Endothelial cell (in vitro differentiated cells): ENCODE results near the gene RPL13A. TPM values are rescaled to one million over a fixed set of nuclear protein-coding genes. Genes with fewer than 3 reads are reported as not detected.
A peak's percentile ranks its signal among the peaks of the same experiment; 100 is the strongest.
"Not testable (repeated sequence)": the region's sequence is repeated elsewhere in the genome, so short reads cannot be mapped to it uniquely, and the experiment has no call there.

Experiments
- DNase-seq: peaks from one replicate; pipeline ENCODE4 v3.0.0; 2021; ENCODE audit warnings: low spot score
- H3K27ac Mint-ChIP-seq: one replicate; pipeline ENCODE4 v1.8.0; 2021; ENCODE audit warnings: mixed read lengths, inconsistent platforms; ENCODE audit not compliant: unreplicated experiment
- H3K27me3 Mint-ChIP-seq: one replicate; pipeline ENCODE4 v1.8.0; 2021; ENCODE audit warnings: mild to moderate bottlenecking, moderate library complexity, mixed read lengths, inconsistent platforms; ENCODE audit not compliant: unreplicated experiment
- H3K36me3 Mint-ChIP-seq: one replicate; pipeline ENCODE4 v1.8.0; 2021; ENCODE audit warnings: mild to moderate bottlenecking, low read depth, mixed read lengths, inconsistent platforms; ENCODE audit not compliant: unreplicated experiment
- H3K4me1 Mint-ChIP-seq: one replicate; pipeline ENCODE4 v1.8.0; 2021; ENCODE audit warnings: mild to moderate bottlenecking, mixed read lengths, inconsistent platforms; ENCODE audit not compliant: unreplicated experiment
- H3K4me3 Mint-ChIP-seq: one replicate; pipeline ENCODE4 v1.8.0; 2021; ENCODE audit warnings: mild to moderate bottlenecking, mixed read lengths, inconsistent platforms; ENCODE audit not compliant: unreplicated experiment
- H3K9me3 Mint-ChIP-seq: one replicate; pipeline ENCODE4 v1.8.0; 2021; ENCODE audit warnings: mixed read lengths, inconsistent platforms; ENCODE audit not compliant: unreplicated experiment
- CTCF ChIP-seq: fragments of 200-600 bp; sonication (generic); IDR thresholded peaks from one replicate; pipeline ENCODE4 v1.5.0; 2021; ENCODE audit warnings: antibody characterized with exemption; ENCODE audit not compliant: unreplicated experiment
- total RNA-seq: library from RNA; stranded (reverse); fragmentation: NEBNext Ultra II Directional; extraction: Animal tissue kit (Norgen Biotek cat#: 25700); gene quantifications from one replicate; pipeline ENCODE4 v1.2.1, GENCODE V29; 2021; ENCODE audit not compliant: unreplicated experiment

The RPL13A gene
- total RNA-seq, 1 donor from 2014 or later = 2,762 TPM

GRCh38 chr19:49455773-49456172 is 31.6 kb upstream of the RPL13A start:
- no peak for DNase-seq
- peaks cover 25% of the 10 kb centered on the region for H3K27me3 Mint-ChIP-seq
- H3K9me3 Mint-ChIP-seq = no peaks in the 10 kb centered on the region
- H3K36me3 Mint-ChIP-seq = peaks cover 13% of the 10 kb centered on the region
- peaks cover 22% of the 10 kb centered on the region for H3K4me1 Mint-ChIP-seq
- no peak overlapping the region for H3K4me3 Mint-ChIP-seq
- no peak for TF ChIP-seq CTCF
- peak overlapping the region; percentile 38 for H3K27ac Mint-ChIP-seq

- H3K36me3 Mint-ChIP-seq = peaks cover 13% of the 10 kb centered on the region
- no peak overlapping the region for H3K4me3 Mint-ChIP-seq
- no peaks in the 10 kb centered on the region for H3K9me3 Mint-ChIP-seq
- H3K4me1 Mint-ChIP-seq = peaks cover 20% of the 10 kb centered on the region
- peaks cover 24% of the 10 kb centered on the region for H3K27me3 Mint-ChIP-seq
- DNase-seq = no peak
- TF ChIP-seq CTCF = no peak
- peak overlapping the region; percentile 38 for H3K27ac Mint-ChIP-seq
Measured at GRCh38 chr19:49456326-49456725, 31.1 kb upstream of the RPL13A start.

GRCh38 chr19:49458567-49458903 is 28.9 kb upstream of the RPL13A start:
- peaks cover 18% of the 10 kb centered on the region for H3K27me3 Mint-ChIP-seq
- no peak overlapping the region for H3K4me3 Mint-ChIP-seq
- no peak for DNase-seq
- peaks cover 8% of the 10 kb centered on the region for H3K4me1 Mint-ChIP-seq
- H3K9me3 Mint-ChIP-seq = no peaks in the 10 kb centered on the region
- H3K27ac Mint-ChIP-seq = no peak overlapping the region
- no peak for TF ChIP-seq CTCF
- H3K36me3 Mint-ChIP-seq = peaks cover 6% of the 10 kb centered on the region

- Mint-ChIP-seq H3K27me3 (peaks cover 12% of the 10 kb centered on the region), H3K4me1 (peaks cover under 1% of the 10 kb centered on the region), H3K27ac (no peak overlapping the region), H3K36me3 (peaks cover 7% of the 10 kb centered on the region), H3K4me3 (no peak overlapping the region), H3K9me3 (no peaks in the 10 kb centered on the region)
- no peak for DNase-seq
- TF ChIP-seq CTCF = no peak
Measured at GRCh38 chr19:49459388-49459787, 28.0 kb upstream of the RPL13A start.

- H3K9me3 Mint-ChIP-seq, H3K4me1 Mint-ChIP-seq, H3K27ac Mint-ChIP-seq, H3K36me3 Mint-ChIP-seq, H3K27me3 Mint-ChIP-seq, H3K4me3 Mint-ChIP-seq, DNase-seq: not testable (repeated sequence)
Measured at GRCh38 chr19:49461130-49461529, 26.3 kb upstream of the RPL13A start.

GRCh38 chr19:49461656-49462055 is 25.8 kb upstream of the RPL13A start:
- no peak for TF ChIP-seq CTCF
- H3K27me3 Mint-ChIP-seq = peaks cover 9% of the 10 kb centered on the region
- no peaks in the 10 kb centered on the region for H3K4me1 Mint-ChIP-seq
- peaks cover 10% of the 10 kb centered on the region for H3K36me3 Mint-ChIP-seq
- no peak overlapping the region for H3K27ac Mint-ChIP-seq
- DNase-seq = no peak
- H3K4me3 Mint-ChIP-seq = no peak overlapping the region
- no peaks in the 10 kb centered on the region for H3K9me3 Mint-ChIP-seq
